Progenitor cell of endocrine pancreas (in vitro differentiated cells): ENCODE measurements around the gene HSPA12A. TPM values are rescaled to one million over a fixed set of nuclear protein-coding genes. Genes with fewer than 3 reads are reported as not detected.

ENCODE experiments used
- DNase-seq: peaks from one replicate; pipeline ENCODE4 v3.0.0; 2021; ENCODE audit warnings: low spot score; ENCODE audit not compliant: unreplicated experiment
- H3K27ac Mint-ChIP-seq: 2 replicates; pipeline ENCODE4 v1.8.0; 2021; ENCODE audit warnings: mild to moderate bottlenecking, moderate library complexity, mixed read lengths
- H3K27me3 Mint-ChIP-seq: 2 replicates; pipeline ENCODE4 v1.8.0; 2021; ENCODE audit warnings: mixed read lengths
- H3K36me3 Mint-ChIP-seq: 2 replicates; pipeline ENCODE4 v1.8.0; 2022; ENCODE audit warnings: mixed read lengths; ENCODE audit not compliant: insufficient read depth
- H3K4me1 Mint-ChIP-seq: 2 replicates; pipeline ENCODE4 v1.8.0; 2021; ENCODE audit warnings: low read depth, mixed read lengths
- H3K4me3 Mint-ChIP-seq: 2 replicates; pipeline ENCODE4 v1.8.0; 2021; ENCODE audit warnings: low read depth, mild to moderate bottlenecking, moderate library complexity, mixed read lengths
- H3K9me3 Mint-ChIP-seq: 2 replicates; pipeline ENCODE4 v1.8.0; 2021; ENCODE audit warnings: low read depth, mixed read lengths
- CTCF ChIP-seq: fragments of 200-600 bp; sonication (generic); IDR thresholded peaks from one replicate; pipeline ENCODE4 v1.5.0; 2021; ENCODE audit warnings: antibody characterized with exemption, mild to moderate bottlenecking; ENCODE audit not compliant: unreplicated experiment
- total RNA-seq: library from RNA; stranded (reverse); gene quantifications from 2 replicates; pipeline ENCODE4 v1.2.1, GENCODE V29; 2021

HSPA12A gene
- total RNA-seq, 1 donor from 2014 or later: 9.1 TPM

GRCh38 chr10:116740971-116741370, 1.4 kb downstream of the HSPA12A start:
- H3K4me3 Mint-ChIP-seq: peak overlapping the region; percentile 70
- no peaks in the 10 kb centered on the region for H3K9me3 Mint-ChIP-seq
- TF ChIP-seq CTCF: no peak
- no peak for DNase-seq
- H3K4me1 Mint-ChIP-seq: peaks cover 4% of the 10 kb centered on the region
- H3K36me3 Mint-ChIP-seq: no peaks in the 10 kb centered on the region
- H3K27me3 Mint-ChIP-seq: peaks cover 73% of the 10 kb centered on the region
- H3K27ac Mint-ChIP-seq: no peak overlapping the region

GRCh38 chr10:116738339-116738738, 4.0 kb downstream of the HSPA12A start:
- Mint-ChIP-seq H3K27ac (no peak overlapping the region), H3K4me3 (no peak overlapping the region), H3K36me3 (no peaks in the 10 kb centered on the region), H3K9me3 (no peaks in the 10 kb centered on the region), H3K4me1 (peaks cover 2% of the 10 kb centered on the region), H3K27me3 (peaks cover 51% of the 10 kb centered on the region)
- TF ChIP-seq CTCF: no peak
- no peak for DNase-seq

GRCh38 chr10:116737627-116738327, 4.6 kb downstream of the HSPA12A start:
- Mint-ChIP-seq H3K36me3 (no peaks in the 10 kb centered on the region), H3K9me3 (no peaks in the 10 kb centered on the region), H3K27ac (no peak overlapping the region), H3K4me3 (no peak overlapping the region), H3K4me1 (no peaks in the 10 kb centered on the region), H3K27me3 (peaks cover 53% of the 10 kb centered on the region)
- TF ChIP-seq CTCF: peak; percentile 52
- no peak for DNase-seq

- no peak for TF ChIP-seq CTCF
- no peaks in the 10 kb centered on the region for H3K36me3 Mint-ChIP-seq
- H3K9me3 Mint-ChIP-seq: no peaks in the 10 kb centered on the region
- no peak overlapping the region for H3K4me3 Mint-ChIP-seq
- no peaks in the 10 kb centered on the region for H3K4me1 Mint-ChIP-seq
- H3K27me3 Mint-ChIP-seq: peaks cover 29% of the 10 kb centered on the region
- no peak for DNase-seq
- H3K27ac Mint-ChIP-seq: no peak overlapping the region
Observed at GRCh38 chr10:116733566-116733965, 8.8 kb downstream of the HSPA12A start.

GRCh38 chr10:116732573-116732972, 9.8 kb downstream of the HSPA12A start:
- no peak overlapping the region for H3K4me3 Mint-ChIP-seq
- H3K27ac Mint-ChIP-seq: no peak overlapping the region
- no peaks in the 10 kb centered on the region for H3K36me3 Mint-ChIP-seq
- no peak for DNase-seq
- no peaks in the 10 kb centered on the region for H3K9me3 Mint-ChIP-seq
- H3K4me1 Mint-ChIP-seq: no peaks in the 10 kb centered on the region
- no peak for TF ChIP-seq CTCF
- H3K27me3 Mint-ChIP-seq: peaks cover 20% of the 10 kb centered on the region
